ENCODE data around the gene CLDN14.

GRCh38 chr21:36431252-36431651, 48.7 kb downstream of the CLDN14 start:
- TF ChIP-seq CTCF (IDR thresholded peaks at IDR 0.05): no peak
- no peak for TF ChIP-seq EP300 (IDR thresholded peaks at IDR 0.05)
- TF ChIP-seq POLR2AphosphoS5 (IDR thresholded peaks at IDR 0.05): no peak
- TF ChIP-seq POLR2A (IDR thresholded peaks at IDR 0.05; ENCODE audit: low read depth): no peak

All from esophagus muscularis mucosa (tissue), 4 donors.